Uterus (tissue), 4 donors: Measurements from ENCODE around the gene TIMP3. TPM values are rescaled to one million over a fixed set of nuclear protein-coding genes. Genes with fewer than 3 reads are reported as not detected.
A peak's percentile ranks its signal among the peaks of the same experiment; 100 is the strongest.

Source experiments
- DNase-seq, 2 donors: peaks; one replicate each; pipeline ENCODE4 v3.0.0-alpha.2; 2019 to 2020
- H3K27ac ChIP-seq, 2 donors: fragments of 200-600 bp; sonication (generic); 1 replicate in 1 of 2; 2 replicates in 1 of 2; pipeline ENCODE4 v1.5.1; 2016 to 2018
- H3K27me3 ChIP-seq, 2 donors: fragments of 200-600 bp; sonication (generic); one replicate each; pipeline ENCODE4 v1.5.1; 2018 to 2019; ENCODE audit warnings: control low read depth in 1 of 2
- H3K36me3 ChIP-seq, 2 donors: fragments of 200-600 bp; sonication (generic); one replicate each; pipeline ENCODE4 v1.5.1; 2019; ENCODE audit warnings: control low read depth in 1 of 2
- H3K4me1 ChIP-seq, 2 donors: fragments of 200-600 bp; sonication (generic); one replicate each; pipeline ENCODE4 v1.5.1; 2018 to 2019; ENCODE audit warnings: control low read depth in 1 of 2
- H3K4me3 ChIP-seq, 2 donors: fragments of 200-600 bp; sonication (generic); 1 replicate in 1 of 2; 2 replicates in 1 of 2; pipeline ENCODE4 v1.5.1; 2018 to 2019; ENCODE audit warnings: mild to moderate bottlenecking in 1 of 2
- H3K9me3 ChIP-seq, 2 donors: fragments of 200-600 bp; sonication (generic); one replicate each; pipeline ENCODE4 v1.5.1; 2019; ENCODE audit warnings: control low read depth in 1 of 2
- POLR2A ChIP-seq, 2 donors: fragments of 450-650 bp; IDR thresholded peaks; one replicate each; pipeline ENCODE4 v1.6.1; 2016; ENCODE audit warnings: antibody characterized with exemption in 2 of 2, mild to moderate bottlenecking in 1 of 2, moderate library complexity in 1 of 2
- intact Hi-C: fragments of 100-400 bp; cut with DNase I; formaldehyde crosslinking; loops from one replicate; pipeline ENCODE4 v1.15.1; 2023; ENCODE audit warnings: low total_unique reads
- total RNA-seq, 4 donors: library from RNA; depleted of rRNA in 3 of 4; stranded (reverse); fragments of >200 nt in 3 of 4; gene quantifications; one replicate each; pipeline versions ENCODE4 v1.1.0 to v1.2.4, GENCODE V29; 2014 to 2023
- TF ChIP-seq, protein P1 (sequence below), 4 experiments: fragments of 200-600 bp in 2 of 4; fragments of 450-650 bp in 2 of 4; sonication (generic) in 2 of 4; IDR thresholded peaks; one replicate each; pipeline ENCODE4 v1.5.1; 2016 to 2019; ENCODE audit warnings: antibody characterized with exemption in 4 of 4, mild to moderate bottlenecking in 2 of 4, moderate library complexity in 1 of 4
- donor health status: DM: yes; HTN: yes; CAD: no.

Gene TIMP3
- total RNA-seq, 4 donors from 2014 or later: 192 to 702 (median 423) TPM

DNA sequence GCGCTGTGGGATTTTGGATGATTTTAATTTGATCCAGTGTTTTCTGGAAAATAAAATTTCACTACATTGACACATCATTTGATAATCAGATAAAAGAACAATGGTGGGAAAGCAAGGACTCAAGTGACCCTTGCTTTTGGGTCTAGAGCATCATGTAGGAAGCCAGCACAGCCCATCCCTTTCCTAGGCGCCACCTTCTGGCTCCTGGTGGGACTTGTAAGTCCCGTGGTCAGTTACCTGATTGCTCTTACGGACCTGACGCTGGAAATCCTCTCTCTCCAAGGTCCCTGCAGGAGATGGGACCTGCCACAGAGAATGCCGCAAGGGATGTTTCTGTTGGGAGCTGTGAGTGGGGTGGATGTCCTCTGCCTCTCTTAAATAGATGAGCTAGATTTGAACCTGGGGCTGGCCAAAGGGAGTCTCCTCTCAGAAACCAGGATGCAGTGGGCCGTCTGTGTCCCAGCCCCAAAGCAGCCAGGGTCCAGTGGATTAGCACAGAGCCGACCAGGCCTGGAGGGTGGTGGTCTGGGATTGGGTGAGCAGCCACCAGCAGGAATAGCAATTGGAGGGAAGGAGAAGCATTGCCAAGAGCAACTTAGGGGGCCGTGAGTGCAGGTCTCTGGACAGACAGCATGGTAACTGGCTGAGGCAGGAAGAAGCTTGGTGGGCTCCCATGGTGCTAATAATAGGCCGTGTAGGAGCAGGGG lies 21.7 kb downstream of the TIMP3 start:
- peaks cover 0 to 28% of the 10 kb centered on the region in 2 donors for H3K4me1 ChIP-seq

DNA sequence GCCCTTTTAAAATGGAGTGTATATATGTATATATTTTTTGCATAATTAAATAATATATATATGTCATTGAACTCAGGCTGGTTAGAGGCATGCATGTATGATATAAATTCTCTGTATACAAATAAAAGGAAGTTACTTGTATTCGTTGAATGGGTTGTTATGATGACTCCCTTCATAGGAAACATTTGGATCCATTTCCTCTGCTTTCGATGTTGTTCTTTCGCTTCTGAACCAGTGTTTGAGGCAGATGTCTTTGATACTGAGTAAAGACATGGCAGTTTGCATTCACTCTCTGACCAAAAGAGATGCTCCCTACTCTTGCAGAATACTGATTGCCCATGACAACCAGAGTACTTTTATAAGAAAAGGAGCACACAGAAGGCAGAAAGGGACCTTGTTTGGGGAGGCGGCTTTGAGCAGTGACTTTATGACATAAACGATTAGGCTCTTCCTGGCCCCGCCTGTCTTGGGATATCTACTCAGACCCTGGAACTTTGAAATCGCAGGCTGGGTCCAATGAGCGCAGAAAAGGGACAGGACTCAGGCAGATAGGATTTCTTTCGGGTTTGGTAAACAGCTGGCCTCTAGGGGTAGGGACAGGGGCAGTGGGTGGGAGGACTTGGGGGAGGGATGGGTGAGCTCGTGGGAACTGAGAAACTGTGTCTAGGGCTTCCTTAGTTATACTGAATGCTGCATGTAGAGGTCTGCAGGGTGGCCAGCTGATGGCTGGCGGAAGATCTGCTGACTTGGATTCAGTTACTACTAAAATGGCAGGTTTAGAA lies 23.2 kb downstream of the TIMP3 start:
- intact Hi-C loops: no loop called here
- Histone ChIP-seq H3K4me3 (no peak overlapping the region), H3K9me3 (no peaks in the 10 kb centered on the region), H3K36me3 (no peaks in the 10 kb centered on the region), H3K27me3 (no peaks in the 10 kb centered on the region), H3K4me1 (peaks cover 0 to 19% of the 10 kb centered on the region in 2 donors), H3K27ac (peak overlapping the region in 1 of 2 donors; percentile 34)
- no peak for DNase-seq
- TF ChIP-seq POLR2A (IDR thresholded peaks at IDR 0.05): no peak
- TF ChIP-seq, protein P1, sequence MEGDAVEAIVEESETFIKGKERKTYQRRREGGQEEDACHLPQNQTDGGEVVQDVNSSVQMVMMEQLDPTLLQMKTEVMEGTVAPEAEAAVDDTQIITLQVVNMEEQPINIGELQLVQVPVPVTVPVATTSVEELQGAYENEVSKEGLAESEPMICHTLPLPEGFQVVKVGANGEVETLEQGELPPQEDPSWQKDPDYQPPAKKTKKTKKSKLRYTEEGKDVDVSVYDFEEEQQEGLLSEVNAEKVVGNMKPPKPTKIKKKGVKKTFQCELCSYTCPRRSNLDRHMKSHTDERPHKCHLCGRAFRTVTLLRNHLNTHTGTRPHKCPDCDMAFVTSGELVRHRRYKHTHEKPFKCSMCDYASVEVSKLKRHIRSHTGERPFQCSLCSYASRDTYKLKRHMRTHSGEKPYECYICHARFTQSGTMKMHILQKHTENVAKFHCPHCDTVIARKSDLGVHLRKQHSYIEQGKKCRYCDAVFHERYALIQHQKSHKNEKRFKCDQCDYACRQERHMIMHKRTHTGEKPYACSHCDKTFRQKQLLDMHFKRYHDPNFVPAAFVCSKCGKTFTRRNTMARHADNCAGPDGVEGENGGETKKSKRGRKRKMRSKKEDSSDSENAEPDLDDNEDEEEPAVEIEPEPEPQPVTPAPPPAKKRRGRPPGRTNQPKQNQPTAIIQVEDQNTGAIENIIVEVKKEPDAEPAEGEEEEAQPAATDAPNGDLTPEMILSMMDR (IDR thresholded peaks at IDR 0.05): no peak

More for the DNA sequence above, 21.7 kb downstream of the TIMP3 start:
- Histone ChIP-seq H3K4me3 (no peak overlapping the region), H3K9me3 (no peaks in the 10 kb centered on the region), H3K36me3 (no peaks in the 10 kb centered on the region), H3K27ac (no peak overlapping the region), H3K27me3 (no peaks in the 10 kb centered on the region)
- DNase-seq: peak in 1 of 2 donors; percentile 43
- TF ChIP-seq, protein P1 (IDR thresholded peaks at IDR 0.05): peak in 1 of 4 experiments; percentile 16
- TF ChIP-seq POLR2A (IDR thresholded peaks at IDR 0.05): no peak
- intact Hi-C loops: no loop called here

DNA sequence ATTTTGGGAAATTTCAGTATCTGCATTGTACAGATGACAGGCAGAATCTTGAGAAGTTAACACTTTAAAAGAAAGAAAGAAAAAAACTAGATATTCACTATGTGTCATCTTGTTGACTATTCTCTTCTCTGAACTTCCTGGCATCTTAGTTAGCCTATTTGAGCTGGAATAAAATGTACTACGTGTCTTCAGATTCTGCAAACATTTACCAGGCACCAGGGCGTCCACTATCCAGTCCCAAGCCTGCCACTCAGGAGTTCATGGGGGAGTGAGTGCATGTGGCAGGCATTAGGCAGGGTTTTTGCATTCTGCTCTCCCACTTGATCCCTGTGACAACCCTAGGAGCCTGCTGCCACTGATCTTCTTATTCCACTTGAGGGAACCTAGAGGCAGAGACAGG lies 25.0 kb downstream of the TIMP3 start:
- Histone ChIP-seq H3K27ac (peak overlapping the region; percentile 47 to 72), H3K4me1 (peaks cover 6 to 30% of the 10 kb centered on the region in 2 donors), H3K36me3 (no peaks in the 10 kb centered on the region), H3K9me3 (no peaks in the 10 kb centered on the region), H3K27me3 (no peaks in the 10 kb centered on the region), H3K4me3 (no peak overlapping the region)
- intact Hi-C loops: no loop called here
- DNase-seq: no peak
- TF ChIP-seq, protein P1 (IDR thresholded peaks at IDR 0.05): no peak
- TF ChIP-seq POLR2A (IDR thresholded peaks at IDR 0.05): no peak

DNA sequence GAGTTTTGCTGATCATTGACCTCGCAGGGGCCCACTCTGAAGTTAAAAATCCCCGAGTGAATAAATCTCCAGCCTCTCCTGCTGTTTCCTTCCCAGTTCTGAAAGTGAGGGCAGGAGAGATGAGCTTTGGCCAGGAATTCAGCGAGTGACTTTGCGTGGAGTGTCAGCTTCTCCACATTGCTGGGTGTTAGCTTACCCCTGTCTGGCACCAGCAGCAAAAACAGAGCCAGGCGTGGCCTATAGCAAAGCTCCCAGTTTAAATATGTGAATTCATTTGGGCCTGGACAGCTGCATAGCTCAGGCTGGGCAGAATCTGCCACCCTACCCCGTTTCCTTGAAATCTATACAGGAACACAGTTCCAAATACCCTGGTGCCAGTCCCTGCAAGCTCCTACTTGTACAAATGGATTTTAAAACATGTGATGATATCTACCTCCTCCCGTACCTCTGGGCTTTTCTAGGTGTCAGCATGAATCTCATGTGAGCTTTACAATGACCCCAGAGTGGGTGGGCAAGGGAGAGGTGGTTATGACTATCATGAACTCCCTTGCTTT lies 25.6 kb downstream of the TIMP3 start:
- intact Hi-C loops: no loop called here
- no peak for DNase-seq
- TF ChIP-seq, protein P1 (IDR thresholded peaks at IDR 0.05): no peak
- TF ChIP-seq POLR2A (IDR thresholded peaks at IDR 0.05): no peak
- Histone ChIP-seq H3K4me3 (no peak overlapping the region), H3K4me1 (peaks cover 9 to 34% of the 10 kb centered on the region in 2 donors), H3K36me3 (no peaks in the 10 kb centered on the region), H3K27me3 (no peaks in the 10 kb centered on the region), H3K9me3 (no peaks in the 10 kb centered on the region), H3K27ac (peak overlapping the region; percentile 47 to 72)

DNA sequence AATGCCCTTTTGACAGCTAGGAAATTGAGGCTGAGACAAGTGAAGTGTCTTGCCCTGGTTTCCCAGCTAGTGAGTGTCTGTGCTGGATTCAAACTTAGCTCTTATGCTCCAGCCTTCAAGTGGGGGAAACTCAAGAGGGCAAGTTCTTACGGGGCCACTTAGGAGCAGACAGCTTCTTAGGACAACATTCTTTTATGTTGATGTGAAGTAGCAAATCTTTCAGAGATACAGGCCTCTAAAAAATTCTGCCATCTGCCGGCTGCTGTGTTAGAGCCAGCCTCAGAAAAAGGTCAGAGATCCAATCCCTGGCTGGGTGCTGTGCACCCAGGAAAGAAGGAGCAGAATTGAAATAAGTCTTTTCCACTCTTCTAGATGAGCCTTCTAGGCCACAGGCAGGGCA lies 26.6 kb downstream of the TIMP3 start:
- Histone ChIP-seq H3K36me3 (no peaks in the 10 kb centered on the region), H3K27ac (peak overlapping the region; percentile 47 to 72)

More for the DNA sequence above, 26.6 kb downstream of the TIMP3 start:
- Histone ChIP-seq H3K4me1 (peaks cover 14 to 34% of the 10 kb centered on the region in 2 donors), H3K4me3 (no peak overlapping the region), H3K9me3 (no peaks in the 10 kb centered on the region), H3K27me3 (no peaks in the 10 kb centered on the region)
- DNase-seq: no peak
- intact Hi-C loops: no loop called here
- no peak for TF ChIP-seq POLR2A (IDR thresholded peaks at IDR 0.05)
- TF ChIP-seq, protein P1 (IDR thresholded peaks at IDR 0.05): peak in 2 of 4 experiments; percentile 15 to 38
